Tibial nerve (tissue), 4 donors: ENCODE data around the gene PHRF1. TPM values are rescaled to one million over a fixed set of nuclear protein-coding genes. Genes with fewer than 3 reads are reported as not detected.

Source experiments
- DNase-seq, 2 donors: peaks; one replicate each; pipeline ENCODE4 v3.0.0-alpha.2; 2019; ENCODE audit warnings: low spot score in 2 of 2
- H3K27ac ChIP-seq, 4 donors: fragments of 200-600 bp; sonication (generic) in 3 of 4; one replicate each; pipeline ENCODE4 v1.5.1; 2017 to 2019; ENCODE audit warnings: mild to moderate bottlenecking in 1 of 4
- H3K27me3 ChIP-seq, 2 donors: fragments of 200-600 bp; sonication (generic) in 1 of 2; one replicate each; pipeline versions ENCODE4 v1.5.1 to v1.6.0; 2017 to 2019
- H3K36me3 ChIP-seq, 3 donors: fragments of 200-600 bp; sonication (generic); one replicate each; pipeline ENCODE4 v1.5.1; 2018 to 2019
- H3K4me1 ChIP-seq, 4 donors: fragments of 200-600 bp; sonication (generic) in 3 of 4; one replicate each; pipeline ENCODE4 v1.5.1; 2017 to 2019
- H3K4me3 ChIP-seq, 4 donors: fragments of 200-600 bp; sonication (generic) in 3 of 4; one replicate each; pipeline ENCODE4 v1.5.1; 2017 to 2019; ENCODE audit warnings: mild to moderate bottlenecking in 1 of 4, moderate library complexity in 1 of 4
- H3K9me3 ChIP-seq, 4 donors: fragments of 200-600 bp; sonication (generic) in 3 of 4; one replicate each; pipeline ENCODE4 v1.5.1; 2017 to 2019
- CTCF ChIP-seq, 5 experiments: fragments of 200-600 bp in 3 of 5; fragments of 450-650 bp in 2 of 5; sonication (generic) in 3 of 5; IDR thresholded peaks; one replicate each; pipeline ENCODE4 v1.5.1; 2016 to 2019; ENCODE audit warnings: antibody characterized with exemption in 5 of 5, mild to moderate bottlenecking in 3 of 5, moderate library complexity in 2 of 5
- EP300 ChIP-seq, 2 donors: sonication (generic); formaldehyde crosslinking; IDR thresholded peaks; one replicate each; pipeline ENCODE4 v1.6.1; 2017; ENCODE audit warnings: antibody characterized with exemption in 2 of 2, mild to moderate bottlenecking in 1 of 2
- POLR2A ChIP-seq, 2 donors: fragments of 450-650 bp; IDR thresholded peaks; one replicate each; pipeline ENCODE4 v1.6.1; 2017; ENCODE audit warnings: antibody characterized with exemption in 2 of 2, mild to moderate bottlenecking in 2 of 2, moderate library complexity in 2 of 2
- WGBS, 2 donors: methylation state at CpG; one replicate each; pipeline ENCODE4 v1.1.5; 2018; 5-methylcytosine and 5-hydroxymethylcytosine counted together
- total RNA-seq, 4 donors: library from RNA; depleted of rRNA; stranded (reverse); fragments of >200 nt; gene quantifications; one replicate each; pipeline ENCODE4 v1.1.0, GENCODE V29; 2016

Gene PHRF1
- total RNA-seq, 4 donors from 2014 or later = 27.1 to 49.2 (median 34.9) TPM

- WGBS, 2 donors = 39 to 55% methylated on average over 18 to 24 of the region's 33 CpGs
- Histone ChIP-seq H3K4me3 (peak within 1 kb of the TSS in 1 of 4 donors; percentile 22), H3K36me3 (peaks cover 0 to 42% (median 0%) of the 10 kb centered on the region in 3 donors), H3K4me1 (peaks cover 0 to 27% (median 3%) of the 10 kb centered on the region in 4 donors), H3K27ac (peak within 1 kb of the TSS in 1 of 4 donors; percentile 71), H3K9me3 (no peaks in the 10 kb centered on the region), H3K27me3 (peaks cover 0 to 44% of the 10 kb centered on the region in 2 donors)
- no peak for DNase-seq
- no peak for TF ChIP-seq POLR2A (IDR thresholded peaks at IDR 0.05)
- TF ChIP-seq EP300 (IDR thresholded peaks at IDR 0.05) = no peak
- TF ChIP-seq CTCF (IDR thresholded peaks at IDR 0.05) = no peak
Observed at GRCh38 chr11:624705-625635, 48.7 kb downstream of the PHRF1 start, which contains the start of gene CDHR5. Gene CDHR5, minus strand, starts transcription at chr11:624955. Its CDS starts 53 bp downstream, at chr11:624902.

- Histone ChIP-seq H3K27me3 (peaks cover 0 to 44% of the 10 kb centered on the region in 2 donors), H3K27ac (peak overlapping the region in 1 of 4 donors; percentile 56)
- DNase-seq = no peak
Observed at GRCh38 chr11:625636-626268, 49.5 kb downstream of the PHRF1 start.

GRCh38 chr11:626475-627307 lies 50.4 kb downstream of the PHRF1 start, which contains the start of gene SCT:
Gene SCT, minus strand, starts transcription at chr11:627181. Its CDS starts 38 bp downstream, at chr11:627143.
- H3K9me3 ChIP-seq = no peaks in the 10 kb centered on the region
- H3K4me3 ChIP-seq = no peak within 1 kb of the TSS
- H3K4me1 ChIP-seq = peaks cover 0 to 16% (median 3%) of the 10 kb centered on the region in 4 donors
- peaks cover 0 to 33% (median 0%) of the 10 kb centered on the region in 3 donors for H3K36me3 ChIP-seq
- no peak for DNase-seq
- peaks cover 0 to 44% of the 10 kb centered on the region in 2 donors for H3K27me3 ChIP-seq
- 2% methylated on average over 29 of the region's 72 CpGs; no CpG with 5 or more reads in 1 of the 2 donors for WGBS, 2 donors
- no peak for TF ChIP-seq EP300 (IDR thresholded peaks at IDR 0.05)
- no peak for TF ChIP-seq CTCF (IDR thresholded peaks at IDR 0.05)
- no peak for TF ChIP-seq POLR2A (IDR thresholded peaks at IDR 0.05)
- H3K27ac ChIP-seq = no peak within 1 kb of the TSS

More at GRCh38 chr11:625636-626268, 49.5 kb downstream of the PHRF1 start:
- no peak for TF ChIP-seq CTCF (IDR thresholded peaks at IDR 0.05)
- no peak for TF ChIP-seq POLR2A (IDR thresholded peaks at IDR 0.05)
- no peak for TF ChIP-seq EP300 (IDR thresholded peaks at IDR 0.05)
- 72 to 73% methylated on average over 18 to 22 of the region's 22 CpGs for WGBS, 2 donors
- Histone ChIP-seq H3K4me3 (no peak overlapping the region), H3K4me1 (peaks cover 0 to 21% (median 3%) of the 10 kb centered on the region in 4 donors), H3K9me3 (no peaks in the 10 kb centered on the region), H3K36me3 (peaks cover 0 to 36% (median 0%) of the 10 kb centered on the region in 3 donors)

DNA sequence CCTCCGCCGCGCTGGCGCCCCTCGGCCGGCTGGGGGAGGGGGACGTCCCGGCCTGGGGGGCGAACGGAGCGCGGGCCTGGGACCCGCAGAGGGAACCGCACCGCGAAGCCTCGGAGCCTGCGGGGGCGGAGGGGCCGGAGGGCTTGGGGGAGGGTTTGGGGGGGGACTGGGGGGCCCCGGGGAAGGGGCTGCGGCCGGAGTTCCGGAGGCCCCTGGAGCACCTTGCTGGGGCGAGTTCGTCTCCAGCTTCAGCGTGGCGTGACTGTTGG lies 51.0 kb downstream of the PHRF1 start:
- Histone ChIP-seq H3K4me3 (no peak overlapping the region), H3K36me3 (peaks cover 0 to 29% (median 0%) of the 10 kb centered on the region in 3 donors), H3K4me1 (peaks cover 0 to 16% (median 3%) of the 10 kb centered on the region in 4 donors), H3K27me3 (peaks cover 0 to 44% of the 10 kb centered on the region in 2 donors), H3K9me3 (no peaks in the 10 kb centered on the region), H3K27ac (no peak overlapping the region)
- 39 to 58% methylated on average over 7 to 10 of the region's 28 CpGs for WGBS, 2 donors
- DNase-seq = no peak
- TF ChIP-seq CTCF (IDR thresholded peaks at IDR 0.05) = no peak
- no peak for TF ChIP-seq EP300 (IDR thresholded peaks at IDR 0.05)
- no peak for TF ChIP-seq POLR2A (IDR thresholded peaks at IDR 0.05)
